OCI-M1 (cell line): ENCODE data around the gene ELAC2.
"Not testable (repeated sequence)": the region's sequence is repeated elsewhere in the genome, so short reads cannot be mapped to it uniquely, and the experiment has no call there.

ENCODE experiments used
- DNase-seq: peaks from one replicate; lab custom pipeline; 2025; lab: John Stamatoyannopoulos, UW

The ELAC2 gene

GRCh38 chr17:12990041-12990808 is 27.6 kb downstream of the ELAC2 start:
- DNase-seq: no peak

GRCh38 chr17:12987120-12987519 is 30.7 kb downstream of the ELAC2 start:
- DNase-seq: no peak

GRCh38 chr17:12985431-12986293 is 32.2 kb downstream of the ELAC2 start:
- DNase-seq: no peak

- DNase-seq: no peak
These were observed 33.6 kb downstream of the ELAC2 start for GRCh38 chr17:12983991-12984884.

- DNase-seq: no peak
These were observed 35.6 kb downstream of the ELAC2 start for GRCh38 chr17:12982224-12982623.

GRCh38 chr17:12979826-12980500 is 37.9 kb downstream of the ELAC2 start:
- DNase-seq: no peak

- no peak for DNase-seq
These were observed 38.6 kb downstream of the ELAC2 start for GRCh38 chr17:12979246-12979645.

GRCh38 chr17:12978787-12979186 is 39.0 kb downstream of the ELAC2 start:
- not testable (repeated sequence) for DNase-seq

- no peak for DNase-seq
These were observed 40.6 kb downstream of the ELAC2 start for GRCh38 chr17:12977008-12977751.

GRCh38 chr17:12974005-12974531 is 43.8 kb downstream of the ELAC2 start:
- no peak for DNase-seq

- DNase-seq: no peak
These were observed 44.3 kb downstream of the ELAC2 start for GRCh38 chr17:12973496-12974004.

- DNase-seq: no peak
These were observed 49.9 kb downstream of the ELAC2 start for GRCh38 chr17:12967962-12968361.

- no peak for DNase-seq
These were observed 51.4 kb downstream of the ELAC2 start for GRCh38 chr17:12966413-12966812.

- DNase-seq: no peak
These were observed 51.8 kb downstream of the ELAC2 start for GRCh38 chr17:12965988-12966387.

GRCh38 chr17:12964840-12965239 is 53.0 kb downstream of the ELAC2 start:
- no peak for DNase-seq

GRCh38 chr17:12964162-12964561 is 53.7 kb downstream of the ELAC2 start:
- DNase-seq: no peak

GRCh38 chr17:12963505-12963904 is 54.3 kb downstream of the ELAC2 start:
- no peak for DNase-seq

GRCh38 chr17:12961655-12962054 is 56.2 kb downstream of the ELAC2 start:
- no peak for DNase-seq

GRCh38 chr17:12959441-12959840 is 58.4 kb downstream of the ELAC2 start:
- DNase-seq: no peak

GRCh38 chr17:12958786-12959185 is 59.0 kb downstream of the ELAC2 start:
- DNase-seq: no peak
